HK-2 (cell line): ENCODE measurements around the gene RPS19.

Source experiments
- DNase-seq: peaks from one replicate; pipeline ENCODE4 v3.0.0-alpha.2; 2018; ENCODE audit not compliant: unreplicated experiment

RPS19 gene

GRCh38 chr19:41915021-41915775 is 55.1 kb downstream of the RPS19 start:
- DNase-seq, result no peak

GRCh38 chr19:41915776-41916414 is 55.8 kb downstream of the RPS19 start:
- DNase-seq, result no peak

DNA sequence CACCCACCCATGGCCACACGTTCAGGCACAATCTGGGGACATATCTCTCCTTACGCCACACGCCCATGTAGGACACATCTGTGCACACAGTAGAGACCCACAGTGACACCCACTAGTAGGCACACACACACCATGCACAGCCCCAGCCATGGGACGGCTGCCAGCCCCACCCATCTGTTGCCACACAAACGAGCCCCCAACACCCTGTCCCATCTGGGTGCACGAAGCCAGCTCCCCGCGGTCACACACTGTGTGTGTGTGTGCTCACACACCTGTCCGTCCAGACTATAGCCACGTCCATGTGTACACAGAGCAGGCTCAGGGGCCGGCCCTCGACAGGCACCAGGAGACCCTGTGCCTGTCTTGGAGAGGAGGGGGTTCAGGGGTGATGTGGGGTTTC is 57.6 kb downstream of the RPS19 start:
- DNase-seq, result no peak

DNA sequence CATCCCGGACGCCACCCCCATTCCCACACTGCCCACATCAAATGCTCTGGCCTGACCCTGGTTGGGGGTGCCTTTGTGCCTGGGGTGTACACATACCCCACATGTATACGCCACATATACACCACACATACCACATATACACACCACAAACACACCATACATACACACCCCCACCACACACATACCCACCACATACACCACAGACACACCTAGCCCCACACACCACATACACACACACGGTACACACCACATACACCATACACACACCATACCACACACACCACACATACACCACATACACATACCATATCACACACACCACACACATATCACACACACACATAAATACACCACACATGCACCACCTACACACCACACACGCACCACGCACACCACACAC is 58.0 kb downstream of the RPS19 start:
- DNase-seq, result no peak

DNA sequence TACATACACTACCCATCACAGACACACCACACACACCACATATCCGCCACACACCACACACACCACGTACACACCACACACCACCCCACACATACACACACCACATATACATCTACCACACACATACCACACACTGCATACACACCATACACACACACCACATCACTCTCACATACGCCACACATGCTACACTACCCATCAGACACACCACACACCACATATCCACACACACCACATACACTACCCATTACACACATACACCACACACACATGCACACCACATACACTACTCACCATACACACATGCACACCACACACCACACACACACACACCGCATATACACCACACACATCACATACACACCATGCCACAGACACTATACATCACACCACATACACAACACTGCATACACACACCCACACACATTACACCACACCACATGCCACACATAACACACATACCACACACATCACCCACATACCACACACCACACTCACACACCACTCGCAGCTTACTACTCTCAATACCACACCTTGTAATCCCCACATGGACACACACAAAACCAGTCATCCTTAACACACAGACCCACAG is 58.7 kb downstream of the RPS19 start:
- DNase-seq, result no peak

DNA sequence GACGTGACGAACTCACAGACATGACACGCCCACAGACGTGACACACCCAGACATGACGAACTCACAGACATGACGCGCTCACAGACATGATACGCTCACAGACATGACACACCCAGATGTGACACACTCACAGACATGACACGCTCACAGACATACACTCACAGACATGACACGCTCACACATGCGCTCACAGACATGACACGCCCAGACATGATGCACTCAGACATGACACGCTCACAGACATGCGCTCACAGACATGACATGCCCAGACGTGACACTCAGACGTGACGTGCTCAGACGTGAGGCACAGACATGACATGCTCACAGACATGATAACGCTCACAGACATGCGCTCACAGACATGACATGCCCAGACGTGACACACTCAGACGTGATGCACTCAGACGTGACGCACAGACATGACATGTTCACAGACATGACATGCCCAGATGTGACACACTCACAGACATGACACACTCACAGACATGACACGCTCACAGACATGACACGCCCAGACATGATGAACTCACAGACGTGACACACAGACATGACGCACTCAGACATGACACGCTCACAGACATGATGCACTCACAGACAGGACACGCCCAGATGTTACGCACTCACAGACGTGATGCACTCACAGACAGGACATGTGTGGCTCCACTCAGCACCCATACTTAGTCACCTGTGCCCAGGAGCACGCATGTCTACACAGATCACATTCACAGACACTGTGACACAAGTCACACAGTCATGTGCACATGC is 60.1 kb downstream of the RPS19 start:
- DNase-seq, result no peak

- DNase-seq, result no peak
Measured at GRCh38 chr19:41920882-41921576, 61.0 kb downstream of the RPS19 start.

- no peak for DNase-seq
Measured at GRCh38 chr19:41921577-41922576, 61.8 kb downstream of the RPS19 start.
